Fibroblast of skin of abdomen (primary cell): ENCODE data around the gene LENG8.

Experiments
- DNase-seq: peaks from one replicate; pipeline ENCODE4 v3.0.0-alpha.2; 2013

The LENG8 gene

DNA sequence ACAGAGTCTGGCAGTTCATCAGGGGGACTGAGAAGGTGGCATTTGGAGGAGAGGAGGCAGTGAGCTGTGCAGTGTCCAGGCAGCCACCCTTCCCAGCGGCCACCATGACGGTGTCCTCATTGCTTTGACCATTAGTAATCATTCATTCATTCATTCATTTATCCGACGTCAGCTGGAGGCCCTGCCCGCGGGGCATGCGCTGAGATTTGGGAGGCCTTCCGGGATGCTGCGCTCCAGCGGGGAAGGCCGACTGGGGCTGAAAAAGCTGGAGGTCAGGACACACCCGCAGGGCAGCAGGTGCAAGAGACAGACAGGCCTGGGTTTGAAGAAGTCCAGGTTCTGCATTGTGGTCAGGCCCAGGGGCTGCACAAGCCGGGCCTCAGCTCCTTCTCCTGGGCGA, 24.8 kb upstream of the LENG8 start:
- DNase-seq = no peak

DNA sequence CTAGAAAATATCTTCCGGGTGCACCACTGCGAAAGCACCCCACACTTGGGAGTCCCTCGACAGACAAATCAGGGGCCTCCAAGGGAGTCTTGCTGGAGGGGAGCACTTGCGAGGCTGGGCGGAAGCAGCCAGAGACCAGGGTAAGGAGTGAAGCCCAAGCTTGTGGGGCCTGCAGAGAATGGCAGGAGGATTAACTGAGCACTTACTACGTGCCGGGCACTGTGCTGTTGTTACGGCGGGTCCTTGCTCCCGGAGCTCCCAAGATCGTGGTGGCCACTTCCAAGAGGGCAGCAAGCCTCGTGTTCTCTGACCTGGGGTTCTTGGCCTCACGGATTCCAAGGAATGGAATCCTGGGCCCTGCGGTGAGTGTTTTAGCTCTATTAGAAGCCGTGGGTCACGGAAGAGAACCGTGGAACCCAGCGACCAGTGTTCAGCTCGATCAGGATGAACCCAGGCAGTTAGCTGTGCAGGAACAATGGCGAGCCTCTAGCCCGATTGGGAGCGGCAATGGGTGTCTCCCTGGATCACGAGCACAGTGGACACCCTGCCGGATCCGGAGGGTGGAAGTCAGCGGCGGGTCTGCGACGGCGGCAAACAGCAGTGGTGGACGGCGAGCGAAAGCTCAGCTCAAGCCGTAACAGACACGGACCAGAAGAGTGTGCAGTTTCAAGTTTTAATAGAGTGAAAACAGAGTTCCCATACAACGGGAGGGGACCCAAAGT, 24.2 kb upstream of the LENG8 start:
- no peak for DNase-seq

DNA sequence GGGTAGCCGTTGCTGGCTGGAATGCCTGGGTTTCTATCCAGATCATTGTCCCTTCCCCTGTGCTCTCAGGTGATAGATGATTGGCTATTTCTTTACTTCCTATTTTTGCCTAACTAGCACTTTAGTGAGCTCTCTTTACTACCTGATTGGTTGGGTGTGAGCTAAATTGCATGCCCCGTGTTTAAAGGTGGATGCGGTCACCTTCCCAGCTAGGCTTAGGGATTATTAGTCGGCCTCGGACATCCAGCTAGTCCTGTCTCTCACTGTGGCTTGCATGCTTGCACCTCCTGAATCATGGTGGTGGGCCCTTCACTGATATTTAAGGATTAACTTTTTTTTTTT, 23.6 kb upstream of the LENG8 start:
- DNase-seq = no peak

DNA sequence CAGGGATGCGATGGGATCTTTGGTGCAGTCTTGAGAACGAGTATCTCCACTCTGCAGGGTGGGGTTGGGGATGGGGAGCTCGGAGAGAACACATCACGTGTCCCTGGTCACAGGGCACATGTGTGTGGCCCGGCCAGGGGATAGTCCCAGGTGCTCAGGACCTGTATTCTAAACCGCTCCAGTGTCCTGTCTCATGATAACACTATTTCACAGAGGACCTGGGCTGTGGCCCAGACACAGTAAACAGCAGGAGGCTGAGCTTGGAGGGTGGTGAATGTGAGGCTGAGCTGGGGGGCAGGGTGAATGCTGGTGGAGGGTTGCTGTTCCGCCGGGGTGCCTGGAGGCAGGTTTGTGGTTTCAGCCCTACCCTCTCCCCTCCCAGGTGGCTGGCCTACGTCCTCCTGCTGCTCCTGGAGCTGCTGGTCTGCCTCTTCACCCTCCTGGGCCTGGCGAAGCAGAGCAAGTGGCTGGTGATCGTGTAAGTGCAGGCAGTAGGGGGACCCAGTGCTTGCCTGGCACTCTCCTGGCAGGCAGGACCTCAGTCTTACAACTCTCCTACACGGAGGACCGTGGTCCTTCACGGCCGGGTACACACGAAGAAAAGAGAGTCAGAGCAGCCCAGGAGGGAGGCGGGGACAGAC, 22.6 kb upstream of the LENG8 start:
- no peak for DNase-seq

DNA sequence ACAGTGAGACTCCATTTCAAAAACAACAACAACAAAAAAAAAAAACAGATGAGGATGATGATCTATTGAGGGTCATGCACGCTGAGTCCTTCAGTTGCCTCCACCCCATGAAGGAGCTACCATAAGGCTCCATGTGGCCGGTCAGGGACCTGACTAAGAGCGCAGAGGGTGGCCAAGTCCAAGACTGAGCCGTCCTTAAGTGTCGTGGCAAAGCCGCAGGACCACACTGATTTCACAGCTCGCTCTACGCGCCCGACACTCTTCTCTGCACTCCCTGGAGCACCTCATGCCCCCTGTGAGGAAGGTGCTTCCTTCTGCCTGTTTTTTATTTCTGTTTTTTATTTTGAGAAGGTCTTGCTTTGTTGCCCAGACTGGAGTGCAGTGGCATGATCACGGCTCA, 21.4 kb upstream of the LENG8 start:
- no peak for DNase-seq

DNA sequence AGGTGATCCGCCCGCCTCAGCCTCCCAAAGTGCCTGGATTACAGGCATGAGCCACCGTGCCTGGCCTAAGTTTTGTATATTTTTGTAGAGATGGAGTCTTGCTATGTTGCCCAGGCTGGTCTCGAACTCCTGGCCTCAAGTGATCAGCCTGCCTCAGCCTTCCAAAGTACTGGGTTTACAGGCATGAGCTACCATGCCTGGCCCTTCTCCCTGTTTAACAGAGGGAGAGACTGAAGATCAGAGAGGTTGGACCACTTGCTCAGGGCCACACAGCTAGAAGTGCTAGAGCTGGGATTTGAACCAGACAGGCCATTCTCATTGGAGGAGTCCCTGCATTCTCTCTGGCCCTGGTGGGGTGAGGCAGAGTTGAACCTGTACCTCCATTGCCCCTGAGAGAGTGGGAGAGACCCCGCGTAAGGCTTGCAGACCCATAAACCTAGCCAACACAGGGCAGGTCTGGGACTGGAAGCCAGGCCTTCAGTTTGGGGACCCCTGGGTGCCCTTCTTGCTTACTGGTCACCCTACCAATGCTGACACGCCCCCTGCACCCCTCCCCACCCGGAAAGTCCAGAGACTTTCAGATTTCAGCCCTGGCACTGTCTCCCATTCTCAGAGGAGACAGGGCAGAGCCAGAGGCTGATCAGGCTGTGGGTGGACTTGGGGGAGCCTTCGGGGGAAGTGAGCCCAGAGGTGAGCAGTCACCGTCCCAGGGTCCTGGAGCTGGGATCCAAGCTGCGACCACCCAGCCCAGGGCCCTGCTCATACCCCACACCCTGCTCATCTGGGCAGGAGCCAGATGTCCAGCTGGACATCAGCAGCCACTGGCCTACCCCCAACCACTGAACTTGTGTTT, 20.4 kb upstream of the LENG8 start:
- no peak for DNase-seq

DNA sequence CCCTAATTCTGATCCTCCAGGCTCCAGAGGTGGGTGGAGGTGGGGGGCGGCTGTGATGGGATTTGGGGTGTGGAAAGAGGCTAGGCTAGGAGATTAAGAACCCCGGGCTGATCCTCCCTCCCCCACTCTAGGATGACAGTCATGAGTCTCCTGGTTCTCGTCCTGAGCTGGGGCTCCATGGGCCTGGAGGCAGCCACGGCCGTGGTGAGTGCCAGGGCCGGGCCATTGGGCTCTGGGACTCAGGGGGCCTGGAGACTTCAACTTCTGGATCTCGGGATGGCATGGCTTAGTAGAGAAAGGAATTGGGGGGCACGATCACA, 19.9 kb upstream of the LENG8 start:
- no peak for DNase-seq

DNA sequence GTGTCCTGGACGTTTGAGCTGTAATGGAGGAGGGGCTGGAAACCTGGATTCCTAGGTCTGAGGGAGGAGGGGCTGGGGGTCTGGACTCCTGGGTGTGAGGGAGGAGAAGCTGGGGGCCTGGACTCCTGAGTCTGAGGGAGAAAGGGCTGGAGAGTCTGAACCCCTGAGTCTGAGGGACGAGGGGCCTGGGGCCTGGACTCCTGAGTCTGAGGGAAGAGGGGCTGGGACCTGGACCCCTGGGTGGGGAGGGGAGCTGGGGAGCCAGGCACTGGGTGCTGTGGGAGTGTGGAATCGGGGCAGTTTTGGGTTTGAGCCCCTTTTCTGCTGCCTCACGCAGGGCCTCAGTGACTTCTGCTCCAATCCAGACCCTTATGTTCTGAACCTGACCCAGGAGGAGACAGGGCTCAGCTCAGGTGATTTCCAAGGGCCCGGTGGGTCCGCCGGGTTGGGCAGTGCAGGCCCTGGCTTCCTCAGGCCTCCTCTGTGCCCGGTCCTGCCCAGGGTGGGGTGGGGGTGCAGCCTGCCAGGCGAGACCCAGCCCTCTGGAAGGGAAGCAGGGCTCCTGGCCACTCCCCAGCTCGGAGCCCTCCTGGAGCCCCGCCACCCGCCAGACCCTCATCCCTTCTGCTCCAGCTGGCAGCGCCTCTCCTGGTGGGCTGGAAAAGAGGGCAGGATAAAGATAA, 19.3 kb upstream of the LENG8 start:
- DNase-seq = no peak

DNA sequence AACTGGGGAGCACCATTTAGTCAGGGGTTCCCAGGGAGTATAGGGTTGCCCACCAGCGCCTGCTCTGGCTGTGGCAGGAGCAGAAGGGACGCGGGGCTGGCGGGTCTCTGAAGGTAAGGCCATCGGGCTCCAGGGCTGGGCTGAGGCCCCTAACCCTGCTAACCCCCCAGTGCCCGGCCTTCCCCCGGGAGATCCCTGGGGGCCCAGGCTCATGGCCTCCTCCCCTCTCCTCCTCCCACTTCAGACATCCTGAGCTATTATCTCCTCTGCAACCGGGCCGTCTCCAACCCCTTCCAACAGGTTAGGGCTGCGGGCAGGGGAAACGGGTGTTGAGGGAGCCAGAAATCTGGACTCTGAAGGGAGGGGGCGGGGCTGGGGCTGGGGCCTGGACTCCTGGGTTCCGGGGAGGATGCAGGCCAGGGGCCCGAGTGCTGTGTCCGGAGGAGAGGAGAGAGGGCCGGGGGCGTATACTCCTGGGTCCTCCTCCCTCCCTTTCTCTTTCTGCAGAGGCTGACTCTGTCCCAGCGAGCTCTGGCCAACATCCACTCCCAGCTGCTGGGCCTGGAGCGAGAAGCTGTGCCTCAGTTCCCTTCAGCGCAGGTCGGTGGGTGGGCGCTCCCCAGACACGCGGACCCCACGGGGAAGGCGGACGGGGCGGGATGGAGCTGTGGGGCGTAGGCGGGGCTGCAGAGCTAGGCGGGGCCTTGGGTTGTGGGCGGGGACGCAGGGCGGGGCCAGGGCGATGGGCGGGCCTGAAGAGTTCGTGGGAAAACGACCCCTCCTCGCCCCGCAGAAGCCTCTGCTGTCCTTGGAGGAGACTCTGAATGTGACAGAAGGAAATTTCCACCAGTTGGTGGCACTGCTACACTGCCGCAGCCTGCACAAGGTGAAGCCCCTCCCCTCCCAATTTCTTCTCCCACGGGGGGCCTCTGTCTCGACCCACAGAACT, 18.4 kb upstream of the LENG8 start:
- no peak for DNase-seq

DNA sequence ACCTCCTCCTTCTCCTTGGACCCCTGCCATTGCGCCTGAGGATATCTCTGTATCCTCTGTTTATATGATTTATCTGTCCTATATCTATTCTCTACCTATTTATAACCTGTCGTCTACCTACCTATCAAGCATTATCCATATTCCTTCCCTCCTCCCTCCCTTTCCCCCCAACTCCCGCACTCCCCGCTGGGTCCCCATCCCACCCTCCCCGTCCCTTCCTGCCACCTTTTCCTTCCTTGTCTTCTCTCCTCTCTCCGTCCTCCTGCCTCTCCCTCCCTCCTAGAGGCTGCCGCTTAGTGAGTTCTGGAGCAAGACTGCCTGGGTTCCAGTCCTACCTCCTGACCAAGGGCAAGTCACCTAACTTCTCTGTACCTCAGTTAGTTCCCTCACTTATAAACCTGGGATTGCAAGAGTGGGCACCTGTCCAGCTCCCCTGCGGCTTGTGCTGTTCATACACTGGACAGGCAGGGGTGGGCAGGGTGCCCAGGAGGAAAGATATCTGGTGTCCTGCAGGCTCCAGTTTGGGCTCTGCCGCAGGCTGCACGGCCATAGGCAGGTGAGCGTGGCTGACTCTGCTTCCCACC, 17.7 kb upstream of the LENG8 start:
- DNase-seq = no peak

DNA sequence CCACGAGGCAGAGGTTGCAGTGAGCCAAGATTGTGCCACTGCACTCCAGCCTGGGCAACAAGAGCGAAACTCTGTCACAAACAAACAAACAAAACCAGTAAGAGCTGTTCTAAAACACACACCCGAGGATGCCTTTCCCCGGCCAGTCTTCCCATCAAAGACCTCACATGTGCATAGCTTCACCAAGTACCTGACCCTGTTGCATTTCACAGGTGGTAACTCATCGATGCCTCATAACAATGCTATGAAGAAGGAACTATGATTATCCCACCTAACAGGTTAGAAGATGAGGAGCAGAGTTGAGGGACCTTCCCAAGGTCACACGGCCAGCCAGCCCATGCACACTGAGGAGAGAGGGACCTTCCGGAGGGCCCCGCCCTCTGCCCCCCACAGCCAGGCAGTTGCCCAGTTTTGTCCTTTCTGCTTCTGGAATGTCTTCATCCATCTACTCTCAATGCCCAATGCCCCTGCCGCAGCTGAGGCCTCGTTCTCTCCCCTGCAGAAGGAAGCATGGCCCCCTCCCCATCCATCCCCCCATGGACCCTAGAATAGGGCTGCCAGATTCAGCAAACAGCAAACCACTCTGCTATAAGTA, 16.8 kb upstream of the LENG8 start:
- DNase-seq = no peak

DNA sequence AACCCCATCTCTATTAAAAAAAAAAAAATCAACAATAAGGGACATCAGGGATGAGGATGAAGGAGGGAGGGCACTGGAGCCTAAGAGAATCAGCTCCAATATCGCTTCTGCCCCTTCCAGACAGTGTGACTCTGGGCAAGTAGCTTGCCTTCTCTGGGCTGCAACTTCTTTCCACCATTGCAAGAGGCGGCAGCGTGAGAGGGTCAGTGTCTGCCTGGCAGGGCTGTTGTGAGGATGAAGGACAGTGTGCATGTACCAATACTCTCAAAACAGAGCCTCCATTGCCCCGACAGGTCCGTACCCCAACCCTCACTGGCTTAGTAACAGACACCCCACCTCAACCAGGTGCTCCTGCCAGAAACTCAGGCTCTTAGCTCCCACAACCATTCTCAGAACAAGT, 15.3 kb upstream of the LENG8 start:
- DNase-seq = no peak

DNA sequence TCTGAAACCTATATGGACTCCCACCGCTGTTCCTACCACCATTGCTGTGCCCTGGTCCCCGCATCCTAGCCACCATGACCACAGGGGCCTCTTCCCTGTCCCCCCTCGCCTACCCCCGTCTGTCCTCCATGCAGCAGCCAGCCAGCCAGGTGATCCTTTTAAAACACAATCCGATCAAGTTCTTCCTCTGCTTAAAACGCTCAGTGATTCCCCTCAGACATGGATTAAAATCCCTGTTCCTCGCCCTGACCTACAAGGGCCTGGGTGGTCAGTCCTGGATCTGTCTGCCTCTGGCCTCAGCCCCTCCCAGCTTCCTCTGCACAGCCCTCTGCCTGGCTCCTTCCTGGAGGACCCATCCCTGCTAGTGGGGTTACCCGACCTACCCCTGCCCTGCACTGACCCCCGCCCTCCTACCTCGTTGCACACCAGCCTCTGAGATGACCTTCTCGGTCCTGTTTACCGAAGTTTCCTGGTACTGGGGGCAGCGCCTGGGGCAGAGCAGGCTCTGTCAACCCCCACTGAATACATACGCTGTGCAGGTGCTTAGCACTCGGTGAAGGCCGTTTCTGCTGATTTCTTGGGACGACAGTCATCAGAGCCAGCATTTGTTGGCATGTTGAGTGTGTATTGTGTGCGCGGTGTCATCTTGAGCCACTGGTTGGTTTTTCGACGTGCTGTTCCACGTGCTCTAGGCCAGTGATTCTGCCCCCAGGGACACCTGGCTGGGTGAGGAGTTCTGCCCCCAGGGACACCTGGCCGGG, 14.7 kb upstream of the LENG8 start:
- no peak for DNase-seq

DNA sequence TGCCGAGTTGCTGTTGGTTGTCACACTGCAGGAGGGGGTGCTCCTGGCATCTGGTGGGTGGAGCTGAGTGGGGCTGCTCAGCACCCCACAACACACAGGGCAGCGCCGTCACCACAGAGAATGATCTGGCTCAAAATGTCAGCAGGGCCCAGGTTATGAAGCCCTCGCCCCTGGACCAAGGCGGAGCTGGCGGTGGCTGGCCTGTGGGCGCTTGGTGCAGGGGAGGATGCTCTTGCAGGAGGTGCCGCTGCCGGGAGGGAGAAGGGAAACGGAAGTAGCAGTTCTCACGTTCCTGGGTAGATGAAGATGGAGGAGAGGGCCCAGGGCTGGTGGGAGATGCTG, 14.2 kb upstream of the LENG8 start:
- DNase-seq = no peak

DNA sequence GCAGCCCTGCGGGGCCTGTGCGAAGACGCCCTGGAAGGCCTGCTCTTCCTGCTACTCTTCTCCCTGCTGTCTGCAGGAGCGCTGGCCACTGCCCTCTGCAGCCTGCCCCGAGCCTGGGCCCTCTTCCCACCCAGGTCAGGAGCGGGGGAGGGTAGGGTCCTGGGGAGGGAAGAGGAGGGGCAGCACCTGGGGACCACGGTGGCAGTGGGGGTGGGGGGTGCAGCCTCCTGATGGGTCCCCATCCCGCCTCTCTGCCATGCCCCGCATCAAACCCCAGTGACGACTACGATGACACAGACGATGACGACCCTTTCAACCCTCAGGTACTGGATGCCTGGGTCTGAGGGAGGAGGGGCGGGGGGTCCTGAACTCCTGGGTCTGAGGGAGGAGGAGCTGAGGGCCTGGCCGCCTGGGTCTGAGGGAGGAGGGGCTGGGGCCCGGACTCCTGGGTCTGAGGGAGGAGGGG, 13.4 kb upstream of the LENG8 start:
- no peak for DNase-seq

DNA sequence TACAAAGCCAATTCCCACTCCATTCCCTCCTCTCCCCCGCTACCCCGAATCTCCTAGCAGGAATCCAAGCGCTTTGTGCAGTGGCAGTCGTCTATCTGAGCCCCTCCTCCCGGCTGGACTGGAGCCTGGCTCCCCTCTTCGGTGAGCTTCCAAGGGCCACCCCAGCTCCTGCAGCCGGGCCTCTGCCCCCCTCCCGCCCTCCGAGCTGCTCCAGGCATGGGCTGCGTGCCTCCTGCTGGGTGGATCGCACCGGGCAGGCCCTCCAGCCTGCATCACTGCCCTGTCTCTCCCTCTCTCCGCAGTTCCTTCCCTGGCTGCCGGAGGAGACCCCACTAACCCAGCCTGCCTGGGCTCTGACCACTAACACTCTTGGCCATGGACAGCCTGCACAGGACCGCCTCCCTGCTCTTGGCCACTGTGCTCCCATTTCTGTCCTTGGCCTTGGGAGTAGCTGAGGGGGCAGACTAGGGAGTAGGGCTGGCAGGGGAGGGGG, 12.9 kb upstream of the LENG8 start:
- no peak for DNase-seq

DNA sequence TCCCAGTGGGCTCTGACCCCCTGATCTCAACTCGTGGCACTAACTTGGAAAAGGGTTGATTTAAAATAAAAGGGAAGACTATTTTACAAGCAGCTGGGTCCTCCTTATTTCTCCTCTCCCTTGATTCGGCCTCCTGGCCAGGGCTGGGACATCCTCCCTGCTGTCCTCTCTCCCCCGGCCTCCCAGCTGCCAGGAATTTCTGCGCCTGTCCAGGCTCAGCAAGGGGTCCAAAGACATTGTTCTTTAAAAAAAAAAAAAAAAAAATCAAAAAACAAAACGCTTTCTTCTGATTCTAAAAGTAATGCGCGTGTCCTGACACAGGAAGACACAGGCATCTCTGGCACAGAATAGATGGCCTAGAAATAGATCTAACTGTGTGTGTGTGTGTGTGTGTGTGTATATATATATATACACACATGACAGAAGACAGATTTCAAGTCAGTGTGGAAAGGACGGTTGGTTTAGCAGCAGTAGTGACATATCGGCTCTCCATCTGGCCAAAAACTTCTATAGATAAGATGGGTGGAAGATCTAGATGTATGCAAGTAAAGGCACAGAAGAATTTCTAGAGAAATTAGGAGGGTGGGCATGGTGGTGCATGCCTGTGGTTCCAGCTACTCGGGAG, 12.3 kb upstream of the LENG8 start:
- no peak for DNase-seq

DNA sequence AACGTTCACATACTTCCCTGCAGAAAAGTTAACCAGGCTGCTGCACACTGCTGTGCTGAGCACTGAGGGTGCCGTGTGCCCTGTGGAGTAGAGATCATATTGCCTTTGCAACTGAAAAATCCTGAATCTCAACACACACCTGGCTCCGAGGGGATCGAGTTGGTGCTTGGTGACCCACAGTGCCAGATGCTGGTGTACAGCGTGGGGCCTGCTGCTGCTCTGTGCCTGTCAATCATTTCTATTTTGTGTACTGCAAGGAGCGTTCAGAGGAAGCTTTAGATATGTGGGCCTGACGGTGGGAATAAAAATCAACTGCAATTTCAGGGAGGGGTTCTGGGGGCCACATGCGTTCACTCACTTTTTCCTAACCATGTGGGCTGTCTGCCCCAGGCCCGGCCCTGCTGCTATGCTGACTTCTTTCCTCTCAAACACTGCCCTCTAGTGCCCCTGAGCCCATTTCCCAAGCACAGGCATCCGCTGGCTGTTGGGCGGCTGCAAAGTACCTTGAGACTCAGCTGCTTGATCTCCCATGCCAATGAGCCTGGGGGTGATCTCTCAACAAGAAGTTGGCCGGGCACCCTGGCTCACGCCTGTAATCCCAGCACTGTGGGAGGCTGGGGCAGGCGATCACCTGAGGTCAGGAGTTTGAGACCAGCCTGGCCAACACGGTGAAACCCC, 9.7 kb upstream of the LENG8 start:
- DNase-seq = peak; percentile 23

DNA sequence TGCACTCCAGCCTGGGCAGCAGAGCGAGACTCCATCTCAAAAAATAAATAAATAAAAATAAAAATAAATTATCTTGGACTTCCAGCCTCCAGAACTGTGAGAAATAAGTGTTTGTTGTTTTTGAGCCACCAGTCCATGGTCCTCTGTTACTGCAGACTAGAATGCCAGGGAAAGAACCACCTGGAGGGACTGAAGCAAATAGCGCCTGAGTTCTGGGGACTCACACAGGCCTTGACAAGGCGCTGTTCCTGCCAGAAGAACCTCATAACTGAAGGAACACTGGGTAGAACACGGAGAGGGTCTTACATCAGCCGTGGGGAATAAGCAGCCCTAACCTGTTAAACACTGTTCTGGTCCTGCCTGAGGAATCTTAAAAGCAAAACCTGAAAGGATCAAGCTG, 8.4 kb upstream of the LENG8 start:
- no peak for DNase-seq
